22Rv1 (cell line): ENCODE results near the gene RPL39L.

Experiments used
- ZFX ChIP-seq: fragments of 450-650 bp; IDR thresholded peaks from 2 replicates; pipeline ENCODE4 v1.6.1; 2017; ENCODE audit warnings: antibody characterized with exemption, borderline replicate concordance
- TF ChIP-seq, protein P1 (sequence below): fragments of 450-650 bp; IDR thresholded peaks from 2 replicates; pipeline ENCODE4 v1.5.1; 2017; ENCODE audit warnings: mild to moderate bottlenecking

DNA sequence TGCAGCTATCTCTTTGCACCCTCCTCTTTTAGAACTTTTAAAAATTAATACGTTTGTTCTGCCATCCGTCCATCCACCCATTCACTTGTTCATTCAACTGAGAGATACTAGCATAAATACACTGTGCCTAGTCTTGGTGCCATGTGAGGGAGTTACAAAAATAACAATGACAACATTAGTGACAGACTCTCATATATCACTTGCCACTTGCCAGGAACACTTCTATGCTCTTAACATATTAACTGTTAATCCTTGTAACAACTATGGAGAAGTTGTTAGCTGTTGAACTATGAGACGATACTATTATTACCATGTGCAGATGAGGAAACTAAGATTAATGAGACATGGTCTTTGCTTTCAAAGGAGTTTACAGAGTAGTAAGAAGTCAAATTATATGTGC lies 33.6 kb downstream of the RPL39L start:
- TF ChIP-seq, protein P1, sequence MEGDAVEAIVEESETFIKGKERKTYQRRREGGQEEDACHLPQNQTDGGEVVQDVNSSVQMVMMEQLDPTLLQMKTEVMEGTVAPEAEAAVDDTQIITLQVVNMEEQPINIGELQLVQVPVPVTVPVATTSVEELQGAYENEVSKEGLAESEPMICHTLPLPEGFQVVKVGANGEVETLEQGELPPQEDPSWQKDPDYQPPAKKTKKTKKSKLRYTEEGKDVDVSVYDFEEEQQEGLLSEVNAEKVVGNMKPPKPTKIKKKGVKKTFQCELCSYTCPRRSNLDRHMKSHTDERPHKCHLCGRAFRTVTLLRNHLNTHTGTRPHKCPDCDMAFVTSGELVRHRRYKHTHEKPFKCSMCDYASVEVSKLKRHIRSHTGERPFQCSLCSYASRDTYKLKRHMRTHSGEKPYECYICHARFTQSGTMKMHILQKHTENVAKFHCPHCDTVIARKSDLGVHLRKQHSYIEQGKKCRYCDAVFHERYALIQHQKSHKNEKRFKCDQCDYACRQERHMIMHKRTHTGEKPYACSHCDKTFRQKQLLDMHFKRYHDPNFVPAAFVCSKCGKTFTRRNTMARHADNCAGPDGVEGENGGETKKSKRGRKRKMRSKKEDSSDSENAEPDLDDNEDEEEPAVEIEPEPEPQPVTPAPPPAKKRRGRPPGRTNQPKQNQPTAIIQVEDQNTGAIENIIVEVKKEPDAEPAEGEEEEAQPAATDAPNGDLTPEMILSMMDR: no peak
- TF ChIP-seq ZFX: no peak
